SHP77 treated with DMSO at 0.1 percent for 48 hours (cell line): ENCODE data around the gene PAPSS1.
"Not testable (repeated sequence)": the region's sequence is repeated elsewhere in the genome, so short reads cannot be mapped to it uniquely, and the experiment has no call there.

ENCODE experiments used
- DNase-seq: peaks from one replicate; lab custom pipeline; 2025; lab: John Stamatoyannopoulos, UW

The PAPSS1 gene

GRCh38 chr4:107726131-107726925, 6.3 kb upstream of the PAPSS1 start:
- not testable (repeated sequence) for DNase-seq

- no peak for DNase-seq
These were observed 5.3 kb upstream of the PAPSS1 start for GRCh38 chr4:107725281-107725859.

- DNase-seq, result not testable (repeated sequence)
These were observed 3.3 kb upstream of the PAPSS1 start for GRCh38 chr4:107723331-107723730.

GRCh38 chr4:107721436-107722100, 1.5 kb upstream of the PAPSS1 start:
- DNase-seq, result peak; percentile 8

GRCh38 chr4:107719207-107719921, 670 bp downstream of the PAPSS1 start:
- DNase-seq, result no peak

- DNase-seq, result no peak
These were observed 1.6 kb downstream of the PAPSS1 start for GRCh38 chr4:107718351-107718965.

- no peak for DNase-seq
These were observed 5.8 kb downstream of the PAPSS1 start for GRCh38 chr4:107714256-107714655.

- DNase-seq, result no peak
These were observed 7.8 kb downstream of the PAPSS1 start for GRCh38 chr4:107712236-107712635.

- no peak for DNase-seq
These were observed 8.2 kb downstream of the PAPSS1 start for GRCh38 chr4:107711831-107712230.

GRCh38 chr4:107710493-107711459, 9.3 kb downstream of the PAPSS1 start:
- no peak for DNase-seq

GRCh38 chr4:107709916-107710315, 10.1 kb downstream of the PAPSS1 start:
- DNase-seq, result no peak

GRCh38 chr4:107708225-107708624, 11.8 kb downstream of the PAPSS1 start:
- DNase-seq, result no peak

- DNase-seq, result no peak
These were observed 14.1 kb downstream of the PAPSS1 start for GRCh38 chr4:107705742-107706556.

GRCh38 chr4:107701565-107701964, 18.5 kb downstream of the PAPSS1 start:
- no peak for DNase-seq

GRCh38 chr4:107699466-107700206, 20.4 kb downstream of the PAPSS1 start:
- DNase-seq, result no peak

GRCh38 chr4:107696187-107696586, 23.8 kb downstream of the PAPSS1 start:
- not testable (repeated sequence) for DNase-seq

- DNase-seq, result no peak
These were observed 26.9 kb downstream of the PAPSS1 start for GRCh38 chr4:107693132-107693531.

- DNase-seq, result no peak
These were observed 27.8 kb downstream of the PAPSS1 start for GRCh38 chr4:107692202-107692601.

GRCh38 chr4:107691378-107691777, 28.7 kb downstream of the PAPSS1 start:
- DNase-seq, result no peak
